Activated T-helper 17 cell treated with anti-CD3 and anti-CD28 coated beads, Interleukin-2, amount 50 U/mL, for 72 hours (primary cell): ENCODE measurements around the gene RGS6. TPM values are rescaled to one million over a fixed set of nuclear protein-coding genes. Genes with fewer than 3 reads are reported as not detected.
A peak's percentile ranks its signal among the peaks of the same experiment; 100 is the strongest.
"Not testable (repeated sequence)": the region's sequence is repeated elsewhere in the genome, so short reads cannot be mapped to it uniquely, and the experiment has no call there.

ENCODE experiments used
- ATAC-seq: fragments of 150-1000 bp; cut with Tn5 transposase; replicated peaks from 2 replicates; pipeline ENCODE4 v1.10.0; 2021; ENCODE audit warnings: mild to moderate bottlenecking, moderate library complexity
- H3K27ac Mint-ChIP-seq: one replicate; pipeline ENCODE4 v1.8.0; 2022; ENCODE audit warnings: mixed read lengths
- H3K27me3 Mint-ChIP-seq: one replicate; pipeline ENCODE4 v1.8.0; 2022; ENCODE audit warnings: mixed read lengths
- H3K36me3 Mint-ChIP-seq: one replicate; pipeline ENCODE4 v1.8.0; 2022; ENCODE audit warnings: low read depth, mild to moderate bottlenecking, mixed read lengths
- H3K4me1 Mint-ChIP-seq: one replicate; pipeline ENCODE4 v1.8.0; 2022; ENCODE audit warnings: mixed read lengths
- H3K4me3 Mint-ChIP-seq: one replicate; pipeline ENCODE4 v1.8.0; 2022; ENCODE audit warnings: mild to moderate bottlenecking, mixed read lengths
- H3K9me3 Mint-ChIP-seq: one replicate; pipeline ENCODE4 v1.8.0; 2022; ENCODE audit warnings: mixed read lengths
- total RNA-seq, 2 donors: library from RNA; stranded (reverse); gene quantifications; one replicate each; pipeline ENCODE4 v1.2.3, GENCODE V29; 2022

Gene RGS6
- total RNA-seq, 2 donors from 2014 or later = 1.5 to 1.6 TPM

DNA sequence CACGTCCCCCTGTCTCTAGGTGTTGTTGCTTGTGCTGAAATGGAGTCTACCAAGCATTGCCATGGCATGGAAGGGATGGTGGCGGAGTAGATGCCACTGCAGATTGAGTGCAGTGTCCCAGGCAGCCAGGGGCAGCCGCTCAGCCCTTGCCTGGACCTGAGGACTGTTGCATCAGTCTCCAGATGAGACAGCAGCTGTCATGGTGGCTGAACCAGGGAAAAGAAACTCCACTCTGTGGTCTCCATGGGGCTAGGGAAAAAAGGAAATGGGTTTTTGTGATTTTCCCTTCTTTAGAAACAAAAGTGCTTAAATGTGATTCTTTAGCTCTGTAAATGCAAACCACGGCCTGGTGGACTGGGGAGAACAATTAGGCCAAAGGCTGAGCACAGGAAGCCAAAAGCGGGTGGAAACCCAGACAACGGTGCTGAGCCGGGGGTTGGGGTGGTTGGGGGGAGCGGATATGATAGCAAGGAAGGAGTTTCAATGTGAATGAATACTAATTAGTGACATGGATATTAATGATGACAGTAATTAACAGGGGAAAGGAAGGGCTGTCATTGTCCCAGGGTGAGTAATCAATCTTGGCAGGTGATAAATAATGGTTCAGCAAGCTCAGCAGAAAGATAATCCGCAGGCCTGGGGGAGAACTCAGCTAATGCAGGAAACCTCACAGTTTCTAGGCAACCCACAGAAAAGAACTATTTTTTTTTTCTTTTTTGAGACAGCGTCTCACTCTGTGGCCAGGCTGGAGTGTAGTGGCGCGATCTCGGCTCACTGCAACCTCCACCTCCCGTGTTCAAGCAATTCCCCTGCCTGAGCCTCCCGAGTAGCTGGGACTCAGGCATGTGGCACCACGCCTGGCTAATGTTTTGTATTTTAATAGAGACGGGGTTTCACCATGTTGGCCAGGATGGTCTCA lies 519.1 kb downstream of the RGS6 start:
- peak; percentile 86 for ATAC-seq
- Mint-ChIP-seq H3K36me3 (no peaks in the 10 kb centered on the region), H3K27me3 (no peaks in the 10 kb centered on the region), H3K4me1 (peaks cover 26% of the 10 kb centered on the region), H3K4me3 (peak overlapping the region; percentile 71), H3K9me3 (no peaks in the 10 kb centered on the region), H3K27ac (peak overlapping the region; percentile 92)

DNA sequence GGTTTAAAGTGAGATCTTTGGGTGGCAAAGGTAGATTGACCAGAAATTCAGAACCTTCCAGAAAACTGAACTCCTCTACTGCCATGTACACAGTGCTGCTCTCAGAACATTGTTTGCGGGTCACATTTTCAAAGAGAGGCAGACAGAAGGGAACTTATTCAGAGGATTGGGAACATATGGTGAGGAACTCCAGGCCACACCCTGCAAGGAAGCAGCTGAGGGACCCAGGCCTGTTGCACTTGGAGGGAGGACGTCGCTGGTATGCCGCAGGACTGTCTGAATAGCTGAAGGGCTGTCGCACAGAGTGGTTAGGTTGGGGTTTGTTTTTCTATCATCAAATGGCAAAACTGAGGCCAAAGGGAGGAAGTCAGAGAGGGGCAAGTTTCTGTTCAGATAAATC lies 520.5 kb downstream of the RGS6 start:
- peaks cover 26% of the 10 kb centered on the region for H3K4me1 Mint-ChIP-seq
- peak overlapping the region; percentile 20 for H3K27ac Mint-ChIP-seq
- H3K36me3 Mint-ChIP-seq = no peaks in the 10 kb centered on the region
- no peaks in the 10 kb centered on the region for H3K9me3 Mint-ChIP-seq
- no peak for ATAC-seq
- H3K27me3 Mint-ChIP-seq = no peaks in the 10 kb centered on the region
- H3K4me3 Mint-ChIP-seq = peak overlapping the region; percentile 71

DNA sequence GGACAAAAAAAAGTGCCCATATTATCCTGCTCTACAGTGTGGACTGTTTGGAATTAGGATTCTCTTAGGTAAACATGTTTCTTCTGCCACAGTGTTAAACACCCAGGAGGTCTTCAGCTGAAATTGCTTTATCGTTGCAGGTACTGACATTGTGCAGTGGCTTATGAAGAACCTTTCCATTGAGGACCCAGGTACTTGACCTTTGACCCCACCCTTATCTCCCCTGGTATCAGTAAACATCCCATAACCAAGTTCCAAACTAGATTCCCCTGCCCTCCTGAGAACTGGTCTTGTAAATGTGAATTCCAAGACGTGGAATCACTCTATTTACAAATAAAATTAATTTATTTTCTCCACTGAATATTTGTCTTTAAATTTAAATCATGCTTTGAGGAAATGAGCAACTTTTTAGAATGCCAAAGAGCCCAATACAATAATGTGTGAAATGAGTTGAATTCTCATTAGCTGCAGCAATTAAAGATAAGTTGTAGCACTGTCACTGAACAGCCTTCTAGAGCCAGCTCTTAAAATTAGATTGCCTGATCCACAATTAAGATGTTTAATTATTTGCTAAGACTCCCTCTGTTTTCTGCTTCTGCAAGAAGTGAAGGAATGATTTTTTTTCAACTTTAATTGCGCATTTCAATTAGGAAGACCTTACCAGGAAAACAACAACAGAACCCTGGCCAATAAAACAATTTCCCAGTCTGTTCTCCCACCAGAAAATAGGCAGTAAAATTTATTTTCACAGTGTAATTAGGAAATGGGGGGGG lies 522.3 kb downstream of the RGS6 start:
- no peak for ATAC-seq
- Mint-ChIP-seq H3K4me1 (peaks cover 26% of the 10 kb centered on the region), H3K9me3 (no peaks in the 10 kb centered on the region), H3K27ac (no peak overlapping the region), H3K4me3 (no peak overlapping the region), H3K27me3 (no peaks in the 10 kb centered on the region), H3K36me3 (no peaks in the 10 kb centered on the region)

DNA sequence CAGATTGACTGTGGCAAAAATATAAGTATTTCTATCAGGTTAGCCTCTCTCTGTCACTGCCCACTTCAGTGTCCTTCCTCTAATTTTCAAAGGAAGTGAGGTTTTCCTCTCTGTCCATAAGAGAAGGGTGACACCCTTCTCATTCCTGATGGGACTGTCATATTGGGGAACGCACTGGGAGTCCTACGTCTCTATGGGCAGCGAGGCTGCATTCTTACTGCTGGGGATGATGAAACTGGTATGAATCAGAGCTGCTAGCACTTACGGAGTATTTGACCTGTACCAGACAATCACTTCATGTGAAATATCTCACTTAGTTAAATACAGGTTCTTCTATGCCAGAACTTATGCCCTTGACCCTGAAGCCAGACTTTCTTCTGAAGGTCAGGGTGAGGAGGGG lies 525.4 kb downstream of the RGS6 start:
- Mint-ChIP-seq H3K4me3 (no peak overlapping the region), H3K4me1 (peaks cover 4% of the 10 kb centered on the region), H3K27ac (no peak overlapping the region), H3K27me3 (no peaks in the 10 kb centered on the region), H3K9me3 (no peaks in the 10 kb centered on the region), H3K36me3 (no peaks in the 10 kb centered on the region)
- ATAC-seq = no peak

DNA sequence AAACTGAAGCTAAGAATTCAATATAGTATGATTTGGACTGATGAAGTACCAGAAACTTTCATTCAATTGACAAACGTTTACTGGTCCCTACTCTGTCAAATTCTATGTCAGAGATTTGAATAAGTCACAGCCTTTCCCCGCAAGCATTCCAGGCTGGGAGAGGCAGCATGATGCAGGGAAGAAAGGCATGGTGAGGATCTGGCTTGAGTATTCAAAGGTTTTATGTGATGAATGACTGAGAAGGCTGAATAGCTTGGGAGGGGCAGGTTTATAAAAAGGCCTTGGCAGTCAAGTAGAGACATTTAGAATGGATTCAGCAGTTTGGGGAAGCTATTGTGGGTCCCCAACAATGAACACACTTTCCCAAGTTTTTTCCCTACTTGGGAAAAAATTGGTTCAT lies 529.8 kb downstream of the RGS6 start:
- Mint-ChIP-seq H3K9me3 (peaks cover 4% of the 10 kb centered on the region), H3K4me1 (no peaks in the 10 kb centered on the region), H3K27ac (no peak overlapping the region), H3K27me3 (no peaks in the 10 kb centered on the region), H3K36me3 (no peaks in the 10 kb centered on the region), H3K4me3 (no peak overlapping the region)
- ATAC-seq = no peak

DNA sequence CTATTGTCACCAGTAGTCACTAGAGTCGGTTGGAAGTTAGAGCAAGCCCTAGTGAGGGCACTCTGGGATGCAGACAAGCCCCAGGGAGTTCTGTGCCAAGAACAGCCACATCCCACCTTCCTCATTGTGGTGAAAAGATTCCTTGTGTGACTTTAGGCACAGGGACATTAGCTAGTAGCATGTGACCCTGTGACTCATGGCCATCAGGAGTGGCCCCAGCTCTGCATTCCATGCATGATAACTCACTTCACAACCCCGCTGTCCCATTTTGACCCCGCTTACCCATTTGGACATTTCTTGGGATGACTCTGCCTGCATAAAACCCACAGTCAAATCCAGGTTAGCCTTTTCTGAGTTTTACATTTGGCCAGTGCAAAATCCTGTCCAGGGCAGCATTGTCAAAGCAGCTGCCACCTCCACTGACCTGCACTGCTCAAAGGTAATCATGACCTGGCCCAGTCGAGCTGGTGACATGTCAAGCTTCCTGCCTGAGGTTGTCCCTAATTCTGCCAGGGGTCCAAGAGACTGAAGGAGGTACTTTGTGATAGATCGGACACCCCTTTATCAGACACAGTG lies 531.1 kb downstream of the RGS6 start:
- Mint-ChIP-seq H3K4me1 (no peaks in the 10 kb centered on the region), H3K9me3 (peaks cover 4% of the 10 kb centered on the region), H3K27me3 (no peaks in the 10 kb centered on the region), H3K36me3 (no peaks in the 10 kb centered on the region), H3K27ac (no peak overlapping the region), H3K4me3 (no peak overlapping the region)
- no peak for ATAC-seq

DNA sequence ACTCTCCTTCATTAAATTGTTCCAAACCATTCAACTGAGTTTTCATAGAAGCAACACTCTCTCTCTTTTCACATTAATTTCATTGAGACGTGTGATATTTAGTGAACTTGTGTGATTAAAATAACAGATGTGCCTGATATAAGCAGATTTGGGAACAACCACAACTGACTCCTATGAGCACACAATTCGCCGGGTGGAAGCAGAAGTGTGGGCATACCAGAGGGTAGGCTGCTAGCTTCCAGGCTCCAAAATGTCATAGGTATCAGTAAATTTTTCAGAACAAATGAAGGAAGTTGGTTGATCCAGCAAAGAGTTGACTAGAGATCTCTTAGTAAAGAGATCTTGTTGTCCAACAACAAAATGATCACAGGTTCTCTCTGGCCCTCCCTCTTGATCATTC lies 532.0 kb downstream of the RGS6 start:
- H3K27ac Mint-ChIP-seq = no peak overlapping the region
- no peak for ATAC-seq
- no peak overlapping the region for H3K4me3 Mint-ChIP-seq
- no peaks in the 10 kb centered on the region for H3K4me1 Mint-ChIP-seq
- no peaks in the 10 kb centered on the region for H3K36me3 Mint-ChIP-seq
- H3K9me3 Mint-ChIP-seq = peaks cover 4% of the 10 kb centered on the region
- H3K27me3 Mint-ChIP-seq = no peaks in the 10 kb centered on the region

DNA sequence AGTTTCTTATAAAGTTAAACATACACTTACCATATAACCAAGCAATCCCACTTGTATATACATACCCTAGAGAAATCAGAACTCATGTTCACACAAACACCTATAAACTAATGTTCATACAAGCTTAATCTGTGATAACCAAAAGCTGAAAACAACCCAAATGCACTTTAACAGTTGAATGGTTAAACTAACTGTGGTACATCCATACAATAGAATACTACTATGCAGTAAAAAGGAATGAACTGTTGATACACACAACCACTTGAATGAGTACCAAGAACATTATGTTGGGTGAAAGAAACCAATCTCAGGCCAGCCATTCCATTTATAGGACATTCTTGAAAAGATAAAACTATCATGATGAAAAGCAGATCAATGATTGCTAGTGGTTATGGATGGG lies 534.1 kb downstream of the RGS6 start:
- no peaks in the 10 kb centered on the region for H3K27me3 Mint-ChIP-seq
- no peak overlapping the region for H3K4me3 Mint-ChIP-seq
- H3K36me3 Mint-ChIP-seq = no peaks in the 10 kb centered on the region
- H3K4me1 Mint-ChIP-seq = no peaks in the 10 kb centered on the region
- no peak overlapping the region for H3K27ac Mint-ChIP-seq
- peaks cover 4% of the 10 kb centered on the region for H3K9me3 Mint-ChIP-seq
- ATAC-seq = no peak

DNA sequence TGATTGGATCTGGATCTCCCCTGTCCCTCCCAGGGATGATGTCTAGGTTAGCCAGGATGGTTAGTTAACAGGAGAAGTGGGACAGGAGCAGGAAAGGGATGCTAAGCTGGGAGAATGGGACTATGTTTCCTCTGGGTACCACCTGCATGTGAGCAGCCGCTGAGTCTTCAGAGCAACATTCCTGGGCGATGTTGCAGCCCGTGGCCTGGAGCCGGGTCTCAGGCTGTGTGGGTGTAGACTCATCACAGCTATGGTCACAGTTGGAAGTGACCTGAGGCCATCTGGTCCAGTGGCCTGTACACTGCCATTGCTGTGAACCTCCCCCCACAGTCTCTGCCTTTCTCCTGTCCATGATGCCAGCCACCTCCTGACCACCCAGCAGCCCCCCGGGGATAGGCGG lies 539.1 kb downstream of the RGS6 start:
- no peak for ATAC-seq
- H3K36me3 Mint-ChIP-seq = no peaks in the 10 kb centered on the region
- no peak overlapping the region for H3K4me3 Mint-ChIP-seq
- H3K4me1 Mint-ChIP-seq = peaks cover 6% of the 10 kb centered on the region
- H3K27ac Mint-ChIP-seq = no peak overlapping the region
- H3K9me3 Mint-ChIP-seq = no peaks in the 10 kb centered on the region
- H3K27me3 Mint-ChIP-seq = no peaks in the 10 kb centered on the region

DNA sequence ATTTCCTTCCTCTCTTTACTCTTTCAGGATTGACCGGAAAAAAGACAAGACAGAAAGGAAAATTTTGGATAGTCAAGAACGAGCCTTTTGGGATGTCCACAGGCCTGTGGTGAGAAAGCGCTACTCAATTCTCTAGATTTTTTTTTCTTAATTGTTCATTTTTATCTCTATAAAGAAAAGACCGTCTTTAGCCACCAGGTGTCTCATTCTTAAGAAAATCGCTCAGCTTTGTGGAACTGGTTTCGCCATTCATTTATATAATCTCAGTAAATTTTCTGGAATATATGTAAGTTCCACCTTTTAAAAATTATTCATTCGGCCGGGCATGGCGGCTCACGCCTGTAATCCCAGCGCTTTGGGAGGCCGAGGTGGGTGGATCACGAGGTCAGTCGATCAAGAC lies 540.6 kb downstream of the RGS6 start:
- Mint-ChIP-seq H3K4me3 (no peak overlapping the region), H3K27ac (no peak overlapping the region), H3K4me1 (peaks cover 19% of the 10 kb centered on the region), H3K27me3 (no peaks in the 10 kb centered on the region), H3K36me3 (no peaks in the 10 kb centered on the region), H3K9me3 (no peaks in the 10 kb centered on the region)
- no peak for ATAC-seq

DNA sequence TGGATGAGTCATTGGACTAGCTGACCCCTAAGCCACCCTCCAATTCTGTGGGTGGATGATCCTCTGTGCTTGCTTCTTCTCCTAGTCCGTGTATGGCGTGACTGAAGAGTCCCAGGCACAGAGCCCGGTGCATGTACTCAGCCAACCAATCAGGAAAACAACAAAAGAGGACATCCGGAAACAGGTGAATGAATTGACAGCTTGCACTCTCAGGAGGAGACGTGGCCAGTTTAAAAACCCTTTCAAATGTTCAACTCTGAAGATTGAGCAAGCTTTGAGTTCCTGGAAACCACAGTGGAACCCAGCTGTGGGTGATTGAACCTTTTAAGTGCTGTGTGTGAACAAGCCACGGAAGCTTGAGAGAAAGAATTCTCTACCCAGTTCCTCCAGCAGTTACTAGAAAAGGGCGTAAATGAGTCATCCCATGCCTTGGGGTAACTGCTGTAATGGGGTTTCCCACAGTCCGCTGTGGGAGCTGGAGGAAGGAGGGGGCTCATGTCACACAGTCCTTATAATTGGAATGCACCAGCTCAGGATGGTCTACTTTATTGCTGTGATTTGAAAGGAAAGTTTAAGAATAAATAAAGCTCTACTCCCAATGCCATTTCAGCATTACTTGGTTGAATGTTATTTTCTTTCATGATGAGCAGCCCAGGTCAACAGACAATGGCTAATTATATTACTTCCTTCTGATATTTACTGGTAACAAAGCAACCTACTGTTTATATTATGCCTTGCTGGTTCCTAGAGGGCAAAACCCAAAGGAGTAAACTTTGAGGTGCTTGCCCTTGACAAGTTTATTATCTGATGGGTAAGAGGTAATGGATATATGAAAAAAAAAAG lies 544.6 kb downstream of the RGS6 start:
- ATAC-seq = peak; percentile 93
- peak overlapping the region; percentile 74 for H3K4me3 Mint-ChIP-seq
- H3K9me3 Mint-ChIP-seq = no peaks in the 10 kb centered on the region
- peak overlapping the region; percentile 92 for H3K27ac Mint-ChIP-seq
- peaks cover 29% of the 10 kb centered on the region for H3K4me1 Mint-ChIP-seq
- H3K36me3 Mint-ChIP-seq = no peaks in the 10 kb centered on the region
- no peaks in the 10 kb centered on the region for H3K27me3 Mint-ChIP-seq

DNA sequence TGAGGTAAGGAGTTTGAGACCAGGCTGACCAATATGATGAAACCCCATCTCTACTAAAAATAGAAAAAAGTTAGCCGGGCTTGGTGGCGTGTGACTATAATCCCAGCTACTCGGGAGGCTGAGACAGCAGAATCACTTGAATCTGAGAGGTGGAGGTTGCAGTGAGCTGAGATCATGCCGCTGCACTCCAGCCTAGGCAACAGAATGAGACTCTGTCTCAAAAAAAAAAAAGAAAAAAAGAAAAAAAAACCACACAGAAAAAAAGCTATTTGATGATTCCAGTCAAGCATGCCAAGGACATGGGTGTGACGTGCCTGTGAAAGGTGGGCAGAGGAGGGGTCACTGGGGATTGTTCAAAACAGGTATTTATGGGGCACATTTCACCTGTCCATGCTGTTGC lies 545.3 kb downstream of the RGS6 start:
- not testable (repeated sequence) for H3K27me3 Mint-ChIP-seq, H3K36me3 Mint-ChIP-seq, H3K9me3 Mint-ChIP-seq
- peak; percentile 15 for ATAC-seq
- Mint-ChIP-seq H3K4me3 (peak overlapping the region; percentile 74), H3K27ac (peak overlapping the region; percentile 92), H3K4me1 (peaks cover 29% of the 10 kb centered on the region)

DNA sequence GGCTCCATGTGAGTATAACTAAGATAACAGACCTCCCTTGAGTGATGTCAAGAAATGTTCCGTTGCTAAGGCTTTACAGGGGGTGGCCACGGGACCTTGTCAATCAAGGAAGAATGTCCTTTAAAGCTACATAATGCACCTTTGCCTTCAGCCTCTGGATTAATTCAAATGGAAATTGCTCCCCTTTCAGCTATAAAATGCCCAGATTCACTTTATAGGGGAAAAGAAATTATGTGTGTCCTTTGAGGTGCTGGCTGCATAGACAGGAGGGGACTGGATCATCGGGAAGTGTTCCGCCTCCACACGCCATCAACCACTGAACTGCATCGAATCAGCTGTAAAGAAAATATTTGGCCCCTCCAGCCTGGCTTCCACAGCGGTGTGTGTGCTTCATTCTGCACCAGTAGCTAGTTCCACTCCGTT lies 546.3 kb downstream of the RGS6 start:
- H3K4me3 Mint-ChIP-seq = peak overlapping the region; percentile 74
- no peaks in the 10 kb centered on the region for H3K36me3 Mint-ChIP-seq
- no peak overlapping the region for H3K27ac Mint-ChIP-seq
- no peak for ATAC-seq
- H3K9me3 Mint-ChIP-seq = no peaks in the 10 kb centered on the region
- H3K4me1 Mint-ChIP-seq = peaks cover 29% of the 10 kb centered on the region
- no peaks in the 10 kb centered on the region for H3K27me3 Mint-ChIP-seq

DNA sequence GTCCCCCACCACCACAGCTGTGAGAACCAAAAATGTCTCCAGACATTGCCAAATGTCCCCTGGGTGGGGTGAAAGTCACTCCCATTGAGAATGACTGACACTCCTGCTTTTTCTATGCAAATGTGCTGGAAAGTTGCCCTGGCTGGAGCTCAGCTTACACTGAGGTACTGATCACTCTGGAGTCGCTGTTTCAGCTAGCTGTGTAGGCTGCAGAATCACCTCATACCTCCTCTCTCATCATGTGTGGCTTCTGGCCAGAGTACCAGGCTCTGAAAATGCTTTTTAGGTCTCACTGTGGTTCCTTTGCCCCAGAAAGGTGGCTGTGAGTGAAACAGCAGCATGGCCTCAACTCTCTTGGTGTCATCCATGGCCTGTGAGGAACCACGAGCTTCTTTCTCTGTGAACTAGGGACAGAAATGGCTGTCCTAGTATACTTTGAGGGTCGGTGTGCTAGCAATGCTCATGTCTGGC lies 547.3 kb downstream of the RGS6 start:
- Mint-ChIP-seq H3K4me1 (peaks cover 29% of the 10 kb centered on the region), H3K4me3 (peak overlapping the region; percentile 28), H3K9me3 (no peaks in the 10 kb centered on the region), H3K27me3 (no peaks in the 10 kb centered on the region), H3K27ac (peak overlapping the region; percentile 64), H3K36me3 (no peaks in the 10 kb centered on the region)
- peak; percentile 9 for ATAC-seq
